RWPE2 (cell line): ENCODE data around the gene LIPE.

Source experiments
- ATAC-seq: fragments of 200-7000 bp; cut with Tn5 transposase; 3 replicates; pipeline ENCODE4 v1.9.1; 2021; ENCODE audit warnings: low read depth
- DNase-seq: peaks from one replicate; pipeline ENCODE4 v3.0.0-alpha.2; 2020; ENCODE audit warnings: low spot score
- H3K27ac ChIP-seq: fragments of 450-650 bp; 2 replicates; pipeline ENCODE4 v1.5.1; 2017; ENCODE audit warnings: mild to moderate bottlenecking; ENCODE audit not compliant: poor library complexity, severe bottlenecking
- H3K27me3 ChIP-seq: fragments of 250-450 bp; sonication (Bioruptor Pico); 2 replicates; pipeline ENCODE4 v1.5.1; 2021; ENCODE audit warnings: mild to moderate bottlenecking, moderate library complexity; ENCODE audit not compliant: insufficient read depth, poor library complexity, severe bottlenecking
- H3K36me3 ChIP-seq: fragments of 250-450 bp; sonication (Bioruptor Pico); 2 replicates; pipeline ENCODE4 v1.5.1; 2020; ENCODE audit warnings: low read depth, mild to moderate bottlenecking, moderate library complexity
- H3K4me1 ChIP-seq: fragments of 250-450 bp; sonication (Bioruptor Pico); 2 replicates; pipeline ENCODE4 v1.5.1; 2021; ENCODE audit warnings: mild to moderate bottlenecking, moderate library complexity; ENCODE audit not compliant: insufficient read depth, poor library complexity, severe bottlenecking
- H3K4me3 ChIP-seq: fragments of 250-450 bp; sonication (Bioruptor Pico); 2 replicates; pipeline ENCODE4 v1.5.1; 2021; ENCODE audit warnings: mild to moderate bottlenecking, moderate library complexity; ENCODE audit not compliant: severe bottlenecking
- H3K9me3 ChIP-seq: fragments of 250-450 bp; sonication (Bioruptor Pico); 2 replicates; pipeline ENCODE4 v1.5.1; 2021; ENCODE audit warnings: mild to moderate bottlenecking, moderate library complexity; ENCODE audit not compliant: severe bottlenecking
- TF ChIP-seq, protein P1 (sequence below): fragments of 450-650 bp; IDR thresholded peaks from one replicate; pipeline ENCODE4 v1.5.1; 2017; ENCODE audit warnings: mild to moderate bottlenecking, moderate library complexity; ENCODE audit not compliant: poor library complexity, severe bottlenecking

The LIPE gene

DNA sequence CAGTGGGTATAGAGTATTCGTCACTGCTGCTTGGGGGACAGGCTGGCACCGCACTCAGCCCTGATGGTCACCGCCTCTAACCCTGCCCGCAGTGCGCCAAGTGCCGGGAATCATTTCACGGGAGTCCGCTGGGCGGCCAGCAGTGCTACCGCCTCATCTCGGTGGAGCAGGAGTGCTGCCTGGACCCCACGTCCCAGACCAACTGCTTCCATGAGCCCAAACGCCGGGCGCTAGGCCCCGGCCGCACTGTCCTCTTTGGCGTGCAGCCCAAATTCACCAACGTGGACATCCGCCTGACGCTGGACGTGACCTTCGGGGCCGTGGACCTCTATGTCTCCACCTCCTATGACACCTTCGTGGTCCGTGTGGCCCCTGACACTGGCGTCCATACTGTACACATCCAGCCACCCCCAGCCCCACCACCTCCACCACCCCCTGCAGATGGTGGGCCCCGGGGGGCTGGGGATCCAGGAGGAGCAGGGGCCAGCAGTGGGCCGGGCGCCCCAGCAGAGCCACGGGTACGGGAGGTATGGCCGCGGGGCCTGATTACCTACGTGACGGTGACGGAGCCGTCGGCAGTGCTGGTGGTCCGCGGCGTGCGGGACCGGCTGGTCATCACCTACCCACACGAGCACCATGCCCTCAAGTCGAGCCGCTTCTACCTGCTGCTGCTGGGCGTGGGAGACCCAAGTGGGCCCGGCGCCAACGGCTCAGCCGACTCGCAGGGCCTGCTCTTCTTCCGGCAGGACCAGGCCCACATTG is 51.6 kb downstream of the LIPE start:
- TF ChIP-seq, protein P1, sequence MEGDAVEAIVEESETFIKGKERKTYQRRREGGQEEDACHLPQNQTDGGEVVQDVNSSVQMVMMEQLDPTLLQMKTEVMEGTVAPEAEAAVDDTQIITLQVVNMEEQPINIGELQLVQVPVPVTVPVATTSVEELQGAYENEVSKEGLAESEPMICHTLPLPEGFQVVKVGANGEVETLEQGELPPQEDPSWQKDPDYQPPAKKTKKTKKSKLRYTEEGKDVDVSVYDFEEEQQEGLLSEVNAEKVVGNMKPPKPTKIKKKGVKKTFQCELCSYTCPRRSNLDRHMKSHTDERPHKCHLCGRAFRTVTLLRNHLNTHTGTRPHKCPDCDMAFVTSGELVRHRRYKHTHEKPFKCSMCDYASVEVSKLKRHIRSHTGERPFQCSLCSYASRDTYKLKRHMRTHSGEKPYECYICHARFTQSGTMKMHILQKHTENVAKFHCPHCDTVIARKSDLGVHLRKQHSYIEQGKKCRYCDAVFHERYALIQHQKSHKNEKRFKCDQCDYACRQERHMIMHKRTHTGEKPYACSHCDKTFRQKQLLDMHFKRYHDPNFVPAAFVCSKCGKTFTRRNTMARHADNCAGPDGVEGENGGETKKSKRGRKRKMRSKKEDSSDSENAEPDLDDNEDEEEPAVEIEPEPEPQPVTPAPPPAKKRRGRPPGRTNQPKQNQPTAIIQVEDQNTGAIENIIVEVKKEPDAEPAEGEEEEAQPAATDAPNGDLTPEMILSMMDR: no peak
- Histone ChIP-seq H3K27me3 (no peaks in the 10 kb centered on the region), H3K4me1 (no peaks in the 10 kb centered on the region), H3K9me3 (no peaks in the 10 kb centered on the region), H3K4me3 (no peak overlapping the region), H3K36me3 (no peaks in the 10 kb centered on the region), H3K27ac (no peak overlapping the region)
- DNase-seq (no peak), ATAC-seq (no peak)

DNA sequence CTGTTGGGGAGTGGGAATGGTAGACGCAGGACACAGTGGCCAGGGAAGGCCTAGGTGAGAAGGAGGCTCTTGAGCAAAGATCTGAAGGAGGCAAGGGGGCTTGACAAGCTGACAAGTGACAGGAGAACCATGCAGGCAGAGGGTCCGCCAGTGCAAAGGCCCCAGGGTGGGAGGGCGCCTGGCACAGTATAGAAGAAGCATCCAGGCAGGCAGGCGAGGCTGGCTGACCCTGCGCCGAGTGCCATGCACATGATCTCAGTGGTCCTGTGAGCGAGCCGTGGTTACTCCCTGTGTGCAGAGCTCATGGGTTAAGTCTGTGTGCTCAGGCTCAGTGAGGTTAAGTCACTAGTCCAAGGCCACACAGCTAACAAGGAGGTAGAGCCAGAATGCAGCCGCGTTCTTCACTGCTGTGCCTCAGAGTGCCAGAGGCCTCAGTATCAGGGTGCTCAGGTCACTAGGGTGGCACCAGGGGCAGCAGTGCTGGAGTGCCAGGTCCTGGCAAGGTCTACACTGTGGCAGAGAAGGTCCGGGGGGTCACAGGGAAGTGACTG is 52.3 kb downstream of the LIPE start:
- TF ChIP-seq, protein P1: no peak
- Histone ChIP-seq H3K4me1 (no peaks in the 10 kb centered on the region), H3K27ac (no peak overlapping the region), H3K4me3 (no peak overlapping the region), H3K9me3 (no peaks in the 10 kb centered on the region), H3K36me3 (no peaks in the 10 kb centered on the region), H3K27me3 (no peaks in the 10 kb centered on the region)
- ATAC-seq: 0 out of 3 replicates have a peak, but pooled peaks have one; percentile 8
- no peak for DNase-seq

DNA sequence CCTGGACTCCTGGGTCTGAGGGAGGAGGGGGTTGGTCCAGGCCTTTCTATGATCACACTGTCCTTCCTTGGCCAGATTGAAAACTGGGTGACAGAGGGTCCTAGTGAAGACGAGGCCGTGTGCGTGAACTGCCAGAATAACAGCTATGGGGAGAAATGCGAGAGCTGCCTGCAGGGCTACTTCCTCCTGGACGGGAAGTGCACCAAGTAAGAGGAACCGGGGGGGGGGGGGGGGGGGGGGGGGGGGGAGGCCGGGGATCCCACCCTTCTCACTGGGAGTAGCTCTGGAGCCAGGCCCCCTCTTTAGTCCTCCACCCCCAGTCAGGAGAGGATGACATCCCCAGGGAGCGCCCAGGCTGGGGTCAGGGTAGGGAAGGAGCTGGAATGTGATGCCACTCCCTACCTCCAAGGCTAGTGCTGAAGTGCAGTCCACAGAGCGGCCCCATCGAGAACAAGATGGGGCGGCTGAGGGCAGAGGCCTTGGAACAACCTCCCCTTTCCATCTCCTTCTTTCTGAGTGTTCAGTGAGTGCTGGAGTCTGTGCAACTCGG is 56.5 kb downstream of the LIPE start:
- ATAC-seq (no peak), DNase-seq (no peak)
- TF ChIP-seq, protein P1: no peak
- Histone ChIP-seq H3K36me3 (no peaks in the 10 kb centered on the region), H3K27ac (no peak overlapping the region), H3K27me3 (no peaks in the 10 kb centered on the region), H3K4me3 (no peak overlapping the region), H3K4me1 (no peaks in the 10 kb centered on the region), H3K9me3 (no peaks in the 10 kb centered on the region)

DNA sequence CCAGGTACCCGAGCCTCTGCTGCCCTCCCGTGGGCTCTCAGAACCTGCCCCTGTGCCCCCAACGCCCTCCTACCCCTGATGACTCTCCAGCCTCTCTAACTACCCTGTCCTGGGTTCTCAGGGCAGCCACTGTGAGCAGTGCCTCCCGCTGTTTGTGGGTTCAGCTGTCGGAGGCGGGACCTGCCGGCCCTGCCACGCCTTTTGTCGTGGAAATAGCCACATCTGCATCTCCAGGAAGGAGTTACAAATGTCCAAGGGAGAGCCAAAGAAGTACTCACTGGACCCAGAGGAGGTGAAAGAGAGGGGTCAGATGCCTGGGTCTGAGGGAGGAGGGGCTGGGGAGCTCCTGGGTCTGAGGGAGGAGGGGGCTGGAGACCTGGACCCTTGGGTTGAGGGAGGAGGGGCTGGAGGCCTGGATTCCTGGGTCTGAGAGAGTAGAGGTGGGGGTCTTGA is 57.1 kb downstream of the LIPE start:
- H3K36me3 ChIP-seq: no peaks in the 10 kb centered on the region
- no peaks in the 10 kb centered on the region for H3K4me1 ChIP-seq
- no peak overlapping the region for H3K27ac ChIP-seq
- H3K27me3 ChIP-seq: no peaks in the 10 kb centered on the region
- no peak overlapping the region for H3K4me3 ChIP-seq
- no peak for DNase-seq
- ATAC-seq: no peak
- no peaks in the 10 kb centered on the region for H3K9me3 ChIP-seq
- TF ChIP-seq, protein P1: no peak
